WI38 (cell line): ENCODE measurements around the gene NWD2.

Source experiments
- H3K4me3 ChIP-seq: 2 replicates; pipeline ENCODE4 v1.5.1; 2011; ENCODE audit warnings: low read depth, mild to moderate bottlenecking, control low read depth, low read length
- CTCF ChIP-seq: IDR thresholded peaks from 2 replicates; pipeline ENCODE4 v1.5.1; 2012; ENCODE audit warnings: low read depth, mild to moderate bottlenecking, control low read depth, low read length

The NWD2 gene

GRCh38 chr4:37446016-37446415 lies 201.5 kb downstream of the NWD2 start:
- TF ChIP-seq CTCF: no peak
- no peak overlapping the region for H3K4me3 ChIP-seq

- H3K4me3 ChIP-seq: no peak overlapping the region
- TF ChIP-seq CTCF: no peak
Observed at GRCh38 chr4:37447886-37448285, 203.3 kb downstream of the NWD2 start.

- no peak for TF ChIP-seq CTCF
- no peak overlapping the region for H3K4me3 ChIP-seq
Observed at GRCh38 chr4:37450309-37450708, 205.8 kb downstream of the NWD2 start.

GRCh38 chr4:37450911-37451310 lies 206.4 kb downstream of the NWD2 start:
- H3K4me3 ChIP-seq: no peak overlapping the region
- TF ChIP-seq CTCF: no peak

GRCh38 chr4:37451656-37452055 lies 207.1 kb downstream of the NWD2 start:
- H3K4me3 ChIP-seq: no peak overlapping the region
- no peak for TF ChIP-seq CTCF

GRCh38 chr4:37452952-37453280 lies 208.4 kb downstream of the NWD2 start:
- no peak overlapping the region for H3K4me3 ChIP-seq
- peak; percentile 22; the same call in 1 of the 2 replicates for TF ChIP-seq CTCF

- TF ChIP-seq CTCF: no peak
- peak overlapping the region; percentile 31; the same call in 1 of the 2 replicates for H3K4me3 ChIP-seq
Observed at GRCh38 chr4:37453281-37453998, 208.9 kb downstream of the NWD2 start.
